ENCODE measurements around the gene TMEM154. TPM values are rescaled to one million over a fixed set of nuclear protein-coding genes. Genes with fewer than 3 reads are reported as not detected.

TMEM154 gene
- total and polyA plus RNA-seq, 4 donors: 1.6 to 18.9 (median 8.5) TPM

GRCh38 chr4:152660526-152660925 is 19.3 kb downstream of the TMEM154 start:
- H3K27ac ChIP-seq (ENCODE audit: low read depth in 1 of 2, low read length in 1 of 2): no peak overlapping the region
- H3K4me3 ChIP-seq: no peak overlapping the region
- no peak overlapping the region for H3K9ac ChIP-seq (ENCODE audit: insufficient read depth in 1 of 2, low read length in 2 of 2)
- H3K27me3 ChIP-seq (ENCODE audit: control insufficient read depth in 3 of 3, insufficient read depth in 3 of 3, low read length in 2 of 3): no peaks in the 10 kb centered on the region
- H3K4me1 ChIP-seq (ENCODE audit: control insufficient read depth in 5 of 5, insufficient read depth in 5 of 5, low read length in 5 of 5): no peaks in the 10 kb centered on the region
- DNase-seq (no peak), ATAC-seq (ENCODE audit: insufficient read depth, low FRiP score) (no peak)
- 82 to 89% methylated on average over 5 of the region's 5 CpGs for WGBS, 2 donors
- peaks cover 0 to 12% (median 8%) of the 10 kb centered on the region in 4 donors for H3K9me3 ChIP-seq (ENCODE audit: control insufficient read depth in 4 of 4, insufficient read depth in 3 of 4, low read length in 3 of 4)
- H3K36me3 ChIP-seq (ENCODE audit: control insufficient read depth in 4 of 4, insufficient read depth in 4 of 4, low read length in 4 of 4): no peaks in the 10 kb centered on the region
- TF ChIP-seq CTCF (IDR thresholded peaks at IDR 0.05; ENCODE audit: control extremely low read depth, extremely low read depth): no peak

GRCh38 chr4:152659806-152660205 is 20.0 kb downstream of the TMEM154 start:
- no peaks in the 10 kb centered on the region for H3K27me3 ChIP-seq (ENCODE audit: control insufficient read depth in 3 of 3, insufficient read depth in 3 of 3, low read length in 2 of 3)
- no peaks in the 10 kb centered on the region for H3K36me3 ChIP-seq (ENCODE audit: control insufficient read depth in 4 of 4, insufficient read depth in 4 of 4, low read length in 4 of 4)
- 67 to 83% methylated on average over 4 of the region's 4 CpGs for WGBS, 2 donors
- no peak overlapping the region for H3K27ac ChIP-seq (ENCODE audit: low read depth in 1 of 2, low read length in 1 of 2)
- ATAC-seq (ENCODE audit: insufficient read depth, low FRiP score) (no peak), DNase-seq (no peak)
- no peak for TF ChIP-seq CTCF (IDR thresholded peaks at IDR 0.05; ENCODE audit: control extremely low read depth, extremely low read depth)
- H3K4me1 ChIP-seq (ENCODE audit: control insufficient read depth in 5 of 5, insufficient read depth in 5 of 5, low read length in 5 of 5): no peaks in the 10 kb centered on the region
- no peak overlapping the region for H3K4me3 ChIP-seq
- no peak overlapping the region for H3K9ac ChIP-seq (ENCODE audit: insufficient read depth in 1 of 2, low read length in 2 of 2)
- peaks cover 0 to 12% (median 8%) of the 10 kb centered on the region in 4 donors for H3K9me3 ChIP-seq (ENCODE audit: control insufficient read depth in 4 of 4, insufficient read depth in 3 of 4, low read length in 3 of 4)

GRCh38 chr4:152657657-152658056 is 22.1 kb downstream of the TMEM154 start:
- H3K4me1 ChIP-seq (ENCODE audit: control insufficient read depth in 5 of 5, insufficient read depth in 5 of 5, low read length in 5 of 5): no peaks in the 10 kb centered on the region
- H3K9me3 ChIP-seq (ENCODE audit: control insufficient read depth in 4 of 4, insufficient read depth in 3 of 4, low read length in 3 of 4): peaks cover 0 to 12% (median 8%) of the 10 kb centered on the region in 4 donors
- 90 to 96% methylated on average over 2 of the region's 2 CpGs for WGBS, 2 donors
- no peak for DNase-seq
- H3K27ac ChIP-seq (ENCODE audit: low read depth in 1 of 2, low read length in 1 of 2): no peak overlapping the region
- H3K27me3 ChIP-seq (ENCODE audit: control insufficient read depth in 3 of 3, insufficient read depth in 3 of 3, low read length in 2 of 3): no peaks in the 10 kb centered on the region
- H3K36me3 ChIP-seq (ENCODE audit: control insufficient read depth in 4 of 4, insufficient read depth in 4 of 4, low read length in 4 of 4): no peaks in the 10 kb centered on the region
- H3K9ac ChIP-seq (ENCODE audit: insufficient read depth in 1 of 2, low read length in 2 of 2): no peak overlapping the region
- no peak overlapping the region for H3K4me3 ChIP-seq
- no peak for ATAC-seq (ENCODE audit: insufficient read depth, low FRiP score)
- no peak for TF ChIP-seq CTCF (IDR thresholded peaks at IDR 0.05; ENCODE audit: control extremely low read depth, extremely low read depth)

All from lung (tissue), 12 donors.